GM18498 (cell line): ENCODE results near the gene SKA1.

Experiments used
- ATAC-seq: cut with Tn5 transposase; IDR thresholded peaks from one replicate; pipeline ENCODE4 v1.9.1; 2021; ENCODE audit warnings: mild to moderate bottlenecking, moderate library complexity; ENCODE audit not compliant: unreplicated experiment

The SKA1 gene

GRCh38 chr18:50374753-50375391 lies at the start of gene SKA1:
Gene SKA1, plus strand, starts transcription at chr18:50375046. Its CDS starts 785 bp downstream, at chr18:50375831.
- peak; percentile 98 for ATAC-seq

- ATAC-seq: no peak
Measured at GRCh38 chr18:50327983-50328382, 46.9 kb upstream of the SKA1 start.

GRCh38 chr18:50330176-50330575 lies 44.7 kb upstream of the SKA1 start:
- no peak for ATAC-seq

GRCh38 chr18:50331691-50332090 lies 43.2 kb upstream of the SKA1 start:
- ATAC-seq: no peak

- ATAC-seq: no peak
Measured at GRCh38 chr18:50334546-50335152, 40.2 kb upstream of the SKA1 start.

GRCh38 chr18:50338122-50338521 lies 36.7 kb upstream of the SKA1 start:
- no peak for ATAC-seq

- ATAC-seq: no peak
Measured at GRCh38 chr18:50338715-50339114, 36.1 kb upstream of the SKA1 start.

GRCh38 chr18:50340078-50340477 lies 34.8 kb upstream of the SKA1 start:
- ATAC-seq: no peak

GRCh38 chr18:50341443-50341842 lies 33.4 kb upstream of the SKA1 start:
- ATAC-seq: no peak

- ATAC-seq: no peak
Measured at GRCh38 chr18:50350699-50351098, 24.1 kb upstream of the SKA1 start.

GRCh38 chr18:50356036-50356945 lies 18.6 kb upstream of the SKA1 start:
- ATAC-seq: peak; percentile 71

GRCh38 chr18:50358844-50359243 lies 16.0 kb upstream of the SKA1 start:
- no peak for ATAC-seq

- ATAC-seq: no peak
Measured at GRCh38 chr18:50359806-50360205, 15.0 kb upstream of the SKA1 start.

GRCh38 chr18:50360611-50361010 lies 14.2 kb upstream of the SKA1 start:
- ATAC-seq: no peak

- no peak for ATAC-seq
Measured at GRCh38 chr18:50369672-50370071, 5.2 kb upstream of the SKA1 start.

- ATAC-seq: no peak
Measured at GRCh38 chr18:50372743-50373142, 2.1 kb upstream of the SKA1 start.

- ATAC-seq: no peak
Measured at GRCh38 chr18:50373561-50374219, 1.2 kb upstream of the SKA1 start.

GRCh38 chr18:50374220-50374752 lies 560 bp upstream of the SKA1 start:
- no peak for ATAC-seq

- ATAC-seq: no peak
Measured at GRCh38 chr18:50377061-50377798, 2.4 kb downstream of the SKA1 start.

- no peak for ATAC-seq
Measured at GRCh38 chr18:50388988-50389387, 14.1 kb downstream of the SKA1 start.
